WI38 (cell line): ENCODE data around the gene LACRT.

Source experiments
- H3K4me3 ChIP-seq: 2 replicates; pipeline ENCODE4 v1.5.1; 2011; ENCODE audit warnings: low read depth, mild to moderate bottlenecking, control low read depth, low read length
- TF ChIP-seq, protein P1 (sequence below): IDR thresholded peaks from 2 replicates; pipeline ENCODE4 v1.5.1; 2012; ENCODE audit warnings: low read depth, mild to moderate bottlenecking, control low read depth, low read length

Gene LACRT

DNA sequence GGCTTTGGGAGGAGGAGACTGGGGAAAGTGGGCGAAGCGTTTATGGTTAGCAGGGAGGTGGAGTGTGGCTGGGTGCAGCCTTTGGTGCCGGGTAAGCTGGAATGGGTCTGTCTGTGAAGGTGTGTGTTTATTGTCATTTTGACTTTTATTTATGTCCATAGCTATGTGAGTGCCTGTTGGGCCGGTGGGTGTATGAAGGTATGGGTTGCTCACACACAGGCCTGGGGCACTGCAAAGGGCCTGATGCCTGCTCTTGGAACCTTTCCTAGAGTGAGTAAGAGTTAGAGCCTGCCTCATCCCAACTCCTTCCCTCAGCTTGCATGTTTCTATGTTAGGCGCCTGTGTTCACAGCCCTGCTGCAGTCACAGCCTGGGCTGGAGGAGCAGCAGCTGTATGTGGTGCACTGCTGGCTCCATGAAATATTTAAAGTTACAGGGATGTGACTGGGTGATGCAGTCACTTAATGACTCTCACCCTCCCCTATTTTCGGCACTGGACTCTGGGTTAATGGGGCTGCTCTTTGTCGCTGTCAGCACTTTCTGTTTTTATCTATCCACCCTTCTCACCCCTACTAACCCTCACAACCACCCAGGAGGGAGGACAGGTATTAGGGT is 43.6 kb downstream of the LACRT start:
- no peak overlapping the region for H3K4me3 ChIP-seq
- TF ChIP-seq, protein P1, sequence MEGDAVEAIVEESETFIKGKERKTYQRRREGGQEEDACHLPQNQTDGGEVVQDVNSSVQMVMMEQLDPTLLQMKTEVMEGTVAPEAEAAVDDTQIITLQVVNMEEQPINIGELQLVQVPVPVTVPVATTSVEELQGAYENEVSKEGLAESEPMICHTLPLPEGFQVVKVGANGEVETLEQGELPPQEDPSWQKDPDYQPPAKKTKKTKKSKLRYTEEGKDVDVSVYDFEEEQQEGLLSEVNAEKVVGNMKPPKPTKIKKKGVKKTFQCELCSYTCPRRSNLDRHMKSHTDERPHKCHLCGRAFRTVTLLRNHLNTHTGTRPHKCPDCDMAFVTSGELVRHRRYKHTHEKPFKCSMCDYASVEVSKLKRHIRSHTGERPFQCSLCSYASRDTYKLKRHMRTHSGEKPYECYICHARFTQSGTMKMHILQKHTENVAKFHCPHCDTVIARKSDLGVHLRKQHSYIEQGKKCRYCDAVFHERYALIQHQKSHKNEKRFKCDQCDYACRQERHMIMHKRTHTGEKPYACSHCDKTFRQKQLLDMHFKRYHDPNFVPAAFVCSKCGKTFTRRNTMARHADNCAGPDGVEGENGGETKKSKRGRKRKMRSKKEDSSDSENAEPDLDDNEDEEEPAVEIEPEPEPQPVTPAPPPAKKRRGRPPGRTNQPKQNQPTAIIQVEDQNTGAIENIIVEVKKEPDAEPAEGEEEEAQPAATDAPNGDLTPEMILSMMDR = no peak

DNA sequence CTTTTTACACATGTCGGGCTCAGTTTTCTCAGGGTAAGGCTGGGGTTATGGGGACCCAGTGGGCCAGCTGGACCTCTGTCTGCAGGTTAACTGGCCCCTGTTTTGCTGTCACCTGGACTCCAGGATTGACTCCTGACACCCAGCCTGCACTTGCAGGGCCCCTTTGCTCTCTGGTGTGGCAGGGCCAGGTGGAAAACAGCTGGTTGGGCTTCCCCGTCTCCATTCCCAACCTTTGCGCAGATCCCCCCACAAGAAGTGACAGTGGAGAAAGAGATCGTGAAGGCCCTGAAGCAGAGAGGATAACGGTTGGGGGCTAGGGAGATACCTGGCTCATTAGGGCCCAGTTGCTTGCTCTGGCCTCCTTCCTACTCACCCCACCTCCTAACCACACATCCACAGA is 44.7 kb downstream of the LACRT start:
- TF ChIP-seq, protein P1 = no peak
- no peak overlapping the region for H3K4me3 ChIP-seq

DNA sequence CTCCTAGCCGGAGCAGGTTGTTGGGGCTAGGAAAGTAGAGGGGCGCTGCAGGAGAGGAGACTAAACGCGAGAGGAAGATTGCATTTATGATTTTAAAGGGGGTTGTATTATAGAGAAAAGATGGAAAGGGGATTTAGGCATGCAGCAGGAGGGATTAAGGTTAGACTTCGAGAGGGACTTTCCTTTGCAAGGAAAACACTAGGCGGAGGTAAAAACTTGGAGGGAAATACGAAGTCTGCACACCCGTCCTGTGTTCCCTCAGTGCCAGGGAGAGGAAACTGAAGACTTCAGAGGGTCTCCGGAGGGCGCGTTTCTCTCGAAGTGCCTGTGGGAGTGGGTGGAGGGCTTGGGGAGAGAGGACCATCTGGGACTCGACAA is 45.8 kb downstream of the LACRT start:
- H3K4me3 ChIP-seq = no peak overlapping the region
- TF ChIP-seq, protein P1 = no peak

DNA sequence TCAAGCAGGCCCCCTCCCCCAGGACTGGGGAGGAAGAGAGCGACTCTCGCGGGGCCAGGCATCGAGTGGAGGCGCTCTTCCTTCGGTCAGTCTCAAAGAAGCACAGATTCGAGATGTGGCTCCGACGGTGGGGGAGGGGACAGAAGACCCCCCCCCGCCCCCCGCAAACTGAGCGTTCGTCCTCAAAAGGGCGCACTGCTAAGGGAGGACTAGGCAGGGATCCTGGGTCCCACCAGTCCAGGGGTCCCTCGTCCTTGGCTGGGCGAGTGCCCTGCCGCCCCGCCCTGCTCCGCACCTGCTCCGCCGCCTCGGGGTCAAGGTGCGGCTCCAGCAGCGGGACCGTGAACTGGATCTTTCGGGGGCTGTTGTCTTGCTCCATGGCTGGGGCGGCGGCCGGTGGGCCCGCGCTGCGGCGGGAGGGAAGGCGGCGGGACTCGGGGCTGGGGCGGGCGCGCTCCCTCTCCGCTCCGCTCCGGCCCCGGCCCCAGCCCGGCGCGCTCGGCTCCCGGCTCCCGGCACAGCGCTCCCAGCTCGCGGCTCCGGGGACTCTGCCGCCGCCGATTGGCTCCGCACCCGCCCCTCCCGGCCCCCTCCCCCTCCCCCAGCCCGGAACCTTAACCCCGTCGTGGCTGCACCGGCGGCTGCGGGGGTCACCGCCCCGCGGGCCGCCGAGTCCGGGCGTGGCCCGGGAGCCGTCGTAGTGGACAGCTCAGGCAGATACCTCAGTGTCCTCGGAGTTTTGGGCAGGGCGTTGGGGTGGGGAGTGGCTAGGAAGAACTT is 46.4 kb downstream of the LACRT start, which contains the start of gene PPP1R1A:
PPP1R1A (minus strand) TSS at position 550 of the 780 bp plus-strand sequence; CDS start at position 379, 171 bp downstream.
- H3K4me3 ChIP-seq = no peak within 1 kb of the TSS
- TF ChIP-seq, protein P1 = no peak

DNA sequence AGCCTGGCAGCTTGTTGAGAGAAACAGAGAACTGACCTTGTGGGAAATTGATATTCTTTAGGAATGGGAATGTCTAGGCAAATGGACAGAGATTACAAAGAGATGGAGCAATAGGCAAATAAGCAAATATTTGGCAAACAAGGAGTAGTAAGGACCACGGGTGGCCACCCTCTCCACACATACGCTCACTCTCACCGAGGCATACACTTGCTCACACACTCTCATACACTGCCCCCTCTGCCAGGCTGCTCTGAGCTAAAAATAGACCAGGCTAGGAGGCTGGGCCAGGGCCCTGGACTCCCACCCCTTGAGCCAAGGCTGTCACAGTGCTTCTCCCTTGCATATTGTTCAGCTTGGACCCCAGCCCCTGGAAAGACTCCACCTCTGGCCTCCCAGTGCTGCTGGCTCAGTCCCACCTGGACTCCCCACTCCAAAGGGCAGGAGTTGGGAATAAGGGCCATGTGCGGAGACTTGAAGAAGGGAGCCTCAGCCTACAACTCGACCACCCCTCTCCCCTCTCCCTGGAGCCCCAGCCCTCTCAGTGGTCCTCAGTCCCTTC is 47.3 kb downstream of the LACRT start:
- TF ChIP-seq, protein P1 = no peak
- no peak overlapping the region for H3K4me3 ChIP-seq

DNA sequence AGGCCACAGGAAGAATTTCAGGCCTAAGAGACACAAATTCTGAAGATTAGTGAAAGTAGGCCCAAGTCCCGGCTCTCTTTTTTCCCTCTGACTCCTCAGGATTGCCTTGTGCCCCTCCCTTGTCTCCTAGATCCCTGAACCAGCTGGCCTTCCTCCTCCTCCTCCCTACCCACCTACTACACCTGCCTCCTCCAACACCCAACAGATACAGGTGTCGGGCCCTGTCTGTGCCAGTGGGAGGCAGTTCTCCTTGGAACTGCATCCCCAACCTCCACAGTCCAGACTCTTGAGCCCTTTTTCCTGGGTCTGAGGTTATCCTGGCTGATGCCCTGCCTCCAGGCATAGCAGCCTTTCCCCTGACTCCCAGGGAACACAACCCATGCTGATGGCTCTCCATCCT is 48.1 kb downstream of the LACRT start:
- TF ChIP-seq, protein P1 = no peak
- no peak overlapping the region for H3K4me3 ChIP-seq

DNA sequence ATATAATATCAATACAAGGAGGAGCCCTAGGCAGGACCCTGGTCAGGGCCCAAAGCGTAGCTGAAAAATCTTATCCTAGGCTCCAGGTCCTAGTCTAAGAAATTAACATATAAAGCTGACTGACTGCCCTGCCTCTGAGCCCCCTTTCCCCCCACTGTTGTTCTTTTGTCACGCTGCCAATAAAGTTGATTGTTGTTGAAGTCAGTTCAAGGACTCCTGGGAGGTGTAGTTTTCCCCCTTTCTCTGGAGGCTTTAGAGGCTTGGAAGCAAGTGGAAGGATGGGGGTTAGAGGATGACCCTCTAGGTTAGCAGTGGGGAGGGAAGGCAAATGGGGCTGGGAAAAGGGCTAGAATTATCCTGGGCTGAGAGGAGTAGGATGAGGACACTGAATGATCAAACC is 49.5 kb downstream of the LACRT start:
- no peak overlapping the region for H3K4me3 ChIP-seq
- TF ChIP-seq, protein P1 = no peak
